ENCODE results near the gene SGMS1.

DNA sequence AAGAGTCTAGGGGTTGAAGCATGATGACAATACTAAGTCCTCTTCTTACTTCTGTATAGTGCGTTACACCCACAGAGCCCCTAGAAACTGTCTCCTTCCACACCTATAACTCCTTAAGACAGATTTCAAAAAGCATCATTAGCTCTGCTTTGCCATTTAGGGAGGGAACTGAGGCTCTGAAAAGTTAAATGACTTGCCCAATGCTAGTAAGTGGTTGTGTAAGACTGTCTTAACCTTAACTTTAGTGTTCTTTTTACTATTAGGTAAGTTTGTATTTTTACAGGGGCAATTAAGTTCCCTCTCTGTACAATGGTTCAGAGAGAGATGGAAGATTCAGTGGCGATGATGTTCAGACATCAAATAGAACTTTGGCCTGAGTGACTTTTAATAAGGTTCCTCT, 299.7 kb downstream of the SGMS1 start:
- TF ChIP-seq, protein P1, sequence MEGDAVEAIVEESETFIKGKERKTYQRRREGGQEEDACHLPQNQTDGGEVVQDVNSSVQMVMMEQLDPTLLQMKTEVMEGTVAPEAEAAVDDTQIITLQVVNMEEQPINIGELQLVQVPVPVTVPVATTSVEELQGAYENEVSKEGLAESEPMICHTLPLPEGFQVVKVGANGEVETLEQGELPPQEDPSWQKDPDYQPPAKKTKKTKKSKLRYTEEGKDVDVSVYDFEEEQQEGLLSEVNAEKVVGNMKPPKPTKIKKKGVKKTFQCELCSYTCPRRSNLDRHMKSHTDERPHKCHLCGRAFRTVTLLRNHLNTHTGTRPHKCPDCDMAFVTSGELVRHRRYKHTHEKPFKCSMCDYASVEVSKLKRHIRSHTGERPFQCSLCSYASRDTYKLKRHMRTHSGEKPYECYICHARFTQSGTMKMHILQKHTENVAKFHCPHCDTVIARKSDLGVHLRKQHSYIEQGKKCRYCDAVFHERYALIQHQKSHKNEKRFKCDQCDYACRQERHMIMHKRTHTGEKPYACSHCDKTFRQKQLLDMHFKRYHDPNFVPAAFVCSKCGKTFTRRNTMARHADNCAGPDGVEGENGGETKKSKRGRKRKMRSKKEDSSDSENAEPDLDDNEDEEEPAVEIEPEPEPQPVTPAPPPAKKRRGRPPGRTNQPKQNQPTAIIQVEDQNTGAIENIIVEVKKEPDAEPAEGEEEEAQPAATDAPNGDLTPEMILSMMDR (IDR thresholded peaks at IDR 0.05): no peak
- TF ChIP-seq POLR2A (IDR thresholded peaks at IDR 0.05): no peak

Data from breast epithelium (tissue), 3 donors.